Epithelial cell of esophagus (primary cell): ENCODE data around the gene NFIA.

Source experiments
- DNase-seq: peaks from one replicate; pipeline ENCODE4 v3.0.0; 2010; ENCODE audit warnings: low read depth
- H3K4me3 ChIP-seq: 2 replicates; pipeline ENCODE4 v1.5.1; 2011; ENCODE audit warnings: mild to moderate bottlenecking, low read length, control low read depth
- CTCF ChIP-seq: IDR thresholded peaks from 2 replicates; pipeline ENCODE4 v1.5.1; 2011; ENCODE audit warnings: low read depth, mild to moderate bottlenecking, low read length, control low read depth, inconsistent platforms; ENCODE audit not compliant: insufficient read depth; ENCODE audit errors: missing control alignments

Gene NFIA

GRCh38 chr1:61087571-61087970 is 5.2 kb downstream of the NFIA start:
- DNase-seq = no peak
- no peak overlapping the region for H3K4me3 ChIP-seq
- no peak for TF ChIP-seq CTCF

- TF ChIP-seq CTCF = no peak
- DNase-seq = no peak
- H3K4me3 ChIP-seq = no peak overlapping the region
Observed at GRCh38 chr1:61088163-61088974, 6.0 kb downstream of the NFIA start.

GRCh38 chr1:61089338-61089737 is 7.0 kb downstream of the NFIA start:
- TF ChIP-seq CTCF = no peak
- no peak for DNase-seq
- H3K4me3 ChIP-seq = no peak overlapping the region

GRCh38 chr1:61089741-61090140 is 7.4 kb downstream of the NFIA start:
- DNase-seq = no peak
- TF ChIP-seq CTCF = no peak
- H3K4me3 ChIP-seq = no peak overlapping the region

GRCh38 chr1:61090546-61091202 is 8.3 kb downstream of the NFIA start:
- DNase-seq = no peak
- no peak overlapping the region for H3K4me3 ChIP-seq
- TF ChIP-seq CTCF = no peak

- no peak for DNase-seq
- H3K4me3 ChIP-seq = no peak overlapping the region
- TF ChIP-seq CTCF = no peak
Observed at GRCh38 chr1:61091455-61091854, 9.1 kb downstream of the NFIA start.
